Neural crest cell (in vitro differentiated cells): Measurements from ENCODE around the gene SLC9A9. TPM values are rescaled to one million over a fixed set of nuclear protein-coding genes. Genes with fewer than 3 reads are reported as not detected.

ENCODE experiments used
- DNase-seq: peaks from one replicate; pipeline ENCODE4 v3.0.0; 2021; ENCODE audit warnings: low read depth, mixed read lengths, low spot score
- H3K27ac Mint-ChIP-seq: one replicate; pipeline ENCODE4 v1.8.0; 2021; ENCODE audit warnings: mild to moderate bottlenecking, mixed read lengths; ENCODE audit not compliant: unreplicated experiment
- H3K27me3 Mint-ChIP-seq: 2 replicates; pipeline ENCODE4 v1.8.0; 2021; ENCODE audit warnings: low read depth, mild to moderate bottlenecking, mixed read lengths
- H3K36me3 Mint-ChIP-seq: 2 replicates; pipeline ENCODE4 v1.8.0; 2021; ENCODE audit warnings: low read depth, mild to moderate bottlenecking, mixed read lengths
- H3K4me1 Mint-ChIP-seq: 2 replicates; pipeline ENCODE4 v1.8.0; 2021; ENCODE audit warnings: mixed read lengths
- H3K4me3 Mint-ChIP-seq: one replicate; pipeline ENCODE4 v1.8.0; 2021; ENCODE audit warnings: mild to moderate bottlenecking, mixed read lengths
- H3K9me3 Mint-ChIP-seq: 2 replicates; pipeline ENCODE4 v1.8.0; 2021; ENCODE audit warnings: mixed read lengths
- CTCF ChIP-seq: fragments of 200-600 bp; sonication (generic); conservative IDR thresholded peaks from 2 replicates; pipeline ENCODE4 v1.5.0; 2021; ENCODE audit warnings: antibody characterized with exemption, mild to moderate bottlenecking
- total RNA-seq: library from RNA; stranded (reverse); gene quantifications from 2 replicates; pipeline ENCODE4 v1.2.1, GENCODE V29; 2021

Gene SLC9A9
- total RNA-seq, 1 donor from 2014 or later = 0.56 TPM

- Mint-ChIP-seq H3K4me1 (no peaks in the 10 kb centered on the region), H3K4me3 (no peak overlapping the region), H3K27me3 (no peaks in the 10 kb centered on the region), H3K27ac (no peak overlapping the region), H3K36me3 (no peaks in the 10 kb centered on the region), H3K9me3 (no peaks in the 10 kb centered on the region)
- no peak for TF ChIP-seq CTCF
- DNase-seq = no peak
Measured at GRCh38 chr3:143402602-143403001, 445.7 kb downstream of the SLC9A9 start.

DNA sequence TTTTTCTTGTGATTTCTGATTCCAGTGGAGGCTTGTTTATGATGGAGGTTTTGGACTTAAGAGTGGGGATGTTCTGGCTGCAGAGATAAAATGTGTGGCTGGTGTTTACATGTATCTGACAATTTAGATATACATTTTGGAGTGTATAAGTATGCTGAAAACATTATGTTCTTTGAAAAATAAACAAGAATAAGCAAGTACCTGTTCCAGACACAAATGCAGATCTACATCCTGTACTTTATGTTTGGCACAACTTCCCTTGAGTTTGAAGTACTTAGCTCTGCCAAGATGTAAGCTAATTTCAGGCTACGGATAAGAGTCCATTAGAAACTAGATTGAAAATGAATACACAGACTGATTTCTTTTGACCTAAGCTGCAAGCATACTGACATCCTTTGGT is 451.5 kb downstream of the SLC9A9 start:
- Mint-ChIP-seq H3K4me3 (no peak overlapping the region), H3K9me3 (peaks cover 13% of the 10 kb centered on the region), H3K36me3 (no peaks in the 10 kb centered on the region), H3K27ac (no peak overlapping the region), H3K27me3 (no peaks in the 10 kb centered on the region), H3K4me1 (no peaks in the 10 kb centered on the region)
- DNase-seq = no peak
- TF ChIP-seq CTCF = no peak

DNA sequence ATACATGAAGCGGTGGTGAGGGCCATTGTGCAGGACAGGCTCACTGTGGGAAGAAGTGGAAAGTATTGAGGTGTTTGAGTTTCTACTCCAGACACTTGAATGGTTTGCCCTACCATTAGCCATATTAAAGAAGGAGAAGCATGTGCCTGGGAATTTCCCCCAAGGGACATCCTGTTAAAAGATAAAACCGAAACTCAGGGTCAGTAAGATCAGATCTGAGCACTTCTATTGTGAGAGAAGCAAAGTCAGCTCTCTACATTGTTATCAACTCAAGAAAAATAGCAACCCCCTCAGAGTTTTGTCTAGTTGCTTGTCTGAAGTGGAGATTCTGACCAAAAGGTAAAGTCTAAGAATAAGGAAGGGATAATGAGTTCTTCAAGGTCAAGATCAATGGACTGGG is 458.9 kb downstream of the SLC9A9 start:
- H3K36me3 Mint-ChIP-seq = no peaks in the 10 kb centered on the region
- no peaks in the 10 kb centered on the region for H3K27me3 Mint-ChIP-seq
- no peaks in the 10 kb centered on the region for H3K4me1 Mint-ChIP-seq
- H3K9me3 Mint-ChIP-seq = peaks cover 10% of the 10 kb centered on the region
- no peak for TF ChIP-seq CTCF
- H3K27ac Mint-ChIP-seq = no peak overlapping the region
- no peak overlapping the region for H3K4me3 Mint-ChIP-seq
- DNase-seq = no peak

GRCh38 chr3:143387425-143387824 is 460.8 kb downstream of the SLC9A9 start:
- TF ChIP-seq CTCF = no peak
- Mint-ChIP-seq H3K4me1 (no peaks in the 10 kb centered on the region), H3K27me3 (no peaks in the 10 kb centered on the region), H3K27ac (no peak overlapping the region), H3K9me3 (peaks cover 3% of the 10 kb centered on the region), H3K4me3 (no peak overlapping the region), H3K36me3 (no peaks in the 10 kb centered on the region)
- DNase-seq = no peak

- H3K4me3 Mint-ChIP-seq = no peak overlapping the region
- no peak for DNase-seq
- no peaks in the 10 kb centered on the region for H3K9me3 Mint-ChIP-seq
- H3K36me3 Mint-ChIP-seq = no peaks in the 10 kb centered on the region
- TF ChIP-seq CTCF = no peak
- no peaks in the 10 kb centered on the region for H3K4me1 Mint-ChIP-seq
- H3K27me3 Mint-ChIP-seq = no peaks in the 10 kb centered on the region
- no peak overlapping the region for H3K27ac Mint-ChIP-seq
Measured at GRCh38 chr3:143384076-143384475, 464.2 kb downstream of the SLC9A9 start.

GRCh38 chr3:143383421-143383820 is 464.8 kb downstream of the SLC9A9 start:
- Mint-ChIP-seq H3K27me3 (no peaks in the 10 kb centered on the region), H3K27ac (no peak overlapping the region), H3K36me3 (no peaks in the 10 kb centered on the region), H3K4me1 (no peaks in the 10 kb centered on the region), H3K9me3 (no peaks in the 10 kb centered on the region), H3K4me3 (no peak overlapping the region)
- no peak for TF ChIP-seq CTCF
- no peak for DNase-seq
